Measurements from ENCODE around the gene TMPRSS6.

Gene TMPRSS6

DNA sequence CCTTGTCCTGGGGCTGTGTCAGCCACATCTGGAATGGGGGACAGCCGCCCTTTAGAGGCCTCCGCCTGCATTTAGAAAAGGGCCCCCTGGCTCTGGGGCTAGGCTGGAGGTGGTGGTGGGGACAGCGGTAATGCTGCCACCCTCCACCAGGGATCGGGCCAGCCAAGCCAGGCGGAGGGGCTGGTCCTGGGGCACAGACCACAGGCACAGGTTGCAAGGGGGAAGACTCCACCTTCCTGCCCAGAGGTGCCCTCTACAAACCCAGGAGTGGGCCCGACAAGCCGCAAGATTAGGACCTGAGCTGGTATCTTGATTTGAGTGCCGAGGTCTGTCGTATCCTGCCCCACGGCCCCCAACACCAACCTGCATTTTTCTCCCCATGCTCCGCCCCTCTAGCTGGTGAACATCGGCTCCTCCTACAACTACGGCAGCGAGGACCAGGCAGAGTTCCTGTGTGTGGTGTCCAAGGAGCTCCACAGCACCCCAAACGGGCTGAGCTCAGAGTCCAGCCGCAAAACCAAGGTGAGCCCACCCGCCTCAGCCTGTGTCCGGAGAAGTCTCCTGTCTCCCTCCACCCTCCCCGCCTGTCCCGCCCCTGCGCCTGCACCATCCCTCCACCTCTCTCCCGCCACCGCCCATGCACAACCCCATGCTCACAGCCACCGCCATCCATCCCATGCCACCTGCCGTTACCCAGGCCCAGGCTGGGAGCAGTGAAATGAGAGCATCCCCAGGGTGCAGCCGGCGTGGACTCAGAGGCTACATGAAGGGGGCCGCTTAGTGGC, 50.4 kb downstream of the TMPRSS6 start:
- no peak overlapping the region for H3K4me3 ChIP-seq (ENCODE audit: low read length)
- TF ChIP-seq, protein P1, sequence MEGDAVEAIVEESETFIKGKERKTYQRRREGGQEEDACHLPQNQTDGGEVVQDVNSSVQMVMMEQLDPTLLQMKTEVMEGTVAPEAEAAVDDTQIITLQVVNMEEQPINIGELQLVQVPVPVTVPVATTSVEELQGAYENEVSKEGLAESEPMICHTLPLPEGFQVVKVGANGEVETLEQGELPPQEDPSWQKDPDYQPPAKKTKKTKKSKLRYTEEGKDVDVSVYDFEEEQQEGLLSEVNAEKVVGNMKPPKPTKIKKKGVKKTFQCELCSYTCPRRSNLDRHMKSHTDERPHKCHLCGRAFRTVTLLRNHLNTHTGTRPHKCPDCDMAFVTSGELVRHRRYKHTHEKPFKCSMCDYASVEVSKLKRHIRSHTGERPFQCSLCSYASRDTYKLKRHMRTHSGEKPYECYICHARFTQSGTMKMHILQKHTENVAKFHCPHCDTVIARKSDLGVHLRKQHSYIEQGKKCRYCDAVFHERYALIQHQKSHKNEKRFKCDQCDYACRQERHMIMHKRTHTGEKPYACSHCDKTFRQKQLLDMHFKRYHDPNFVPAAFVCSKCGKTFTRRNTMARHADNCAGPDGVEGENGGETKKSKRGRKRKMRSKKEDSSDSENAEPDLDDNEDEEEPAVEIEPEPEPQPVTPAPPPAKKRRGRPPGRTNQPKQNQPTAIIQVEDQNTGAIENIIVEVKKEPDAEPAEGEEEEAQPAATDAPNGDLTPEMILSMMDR (conservative IDR thresholded peaks at IDR 0.05; ENCODE audit: low read length), result no peak
- no peak for DNase-seq (ENCODE audit: low read depth)

DNA sequence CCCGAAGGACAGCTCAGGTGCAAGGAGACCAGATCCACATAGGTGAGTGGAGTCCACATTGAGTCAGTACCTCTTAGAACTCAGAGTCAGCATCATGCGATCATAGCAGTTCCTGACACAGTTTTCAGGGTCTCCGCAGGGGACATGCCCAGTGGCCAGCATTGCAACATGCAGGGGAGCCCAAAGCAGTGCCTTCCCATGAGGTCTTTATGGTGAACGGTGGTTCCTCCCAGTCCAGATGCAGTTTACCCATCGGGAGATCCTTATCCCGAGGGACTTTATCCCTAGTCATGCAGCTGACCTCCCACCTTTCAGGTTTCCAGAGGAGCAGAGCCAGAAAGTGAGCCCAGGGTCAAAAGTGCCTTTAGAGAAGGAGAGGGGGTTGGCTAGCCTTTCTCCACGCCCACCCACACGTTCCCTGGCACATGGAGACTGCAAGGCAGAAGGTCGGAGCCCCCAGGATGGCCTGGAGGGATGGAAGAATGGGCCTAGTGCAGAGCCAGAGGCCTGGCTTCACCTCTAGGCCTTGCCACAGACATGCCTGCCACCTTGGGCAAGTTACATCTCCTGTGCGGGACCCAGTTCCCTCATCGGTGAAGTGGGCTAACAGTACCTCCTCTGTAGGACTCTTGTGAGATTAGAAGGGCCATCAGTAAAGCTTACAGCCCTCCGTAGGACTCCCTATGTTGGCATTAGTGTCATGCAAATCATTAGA, 51.6 kb downstream of the TMPRSS6 start:
- TF ChIP-seq, protein P1 (conservative IDR thresholded peaks at IDR 0.05; ENCODE audit: low read length), result no peak
- DNase-seq (ENCODE audit: low read depth), result no peak

DNA sequence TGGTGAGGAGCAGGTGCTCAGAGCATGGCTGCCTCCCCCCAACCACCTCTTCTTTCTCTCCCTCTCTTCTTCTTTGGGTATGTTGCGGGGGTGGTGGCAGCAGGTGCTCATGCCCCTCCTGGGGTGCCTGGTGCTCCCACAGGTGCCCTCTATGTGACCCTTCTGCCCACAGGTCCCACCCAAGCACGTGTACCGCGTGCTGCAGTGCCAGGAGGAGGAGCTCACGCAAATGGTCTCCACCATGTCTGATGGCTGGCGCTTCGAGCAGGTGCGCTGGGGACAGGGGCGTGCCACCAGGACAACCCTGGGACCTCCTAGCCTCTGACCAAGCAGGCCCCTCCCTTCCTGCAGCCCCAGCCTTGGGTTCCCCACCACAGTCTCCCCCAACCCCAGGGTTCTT, 52.3 kb downstream of the TMPRSS6 start:
- no peak overlapping the region for H3K4me3 ChIP-seq (ENCODE audit: low read length)
- TF ChIP-seq, protein P1 (conservative IDR thresholded peaks at IDR 0.05; ENCODE audit: low read length), result no peak
- DNase-seq (ENCODE audit: low read depth), result no peak

More for the DNA sequence above, 51.6 kb downstream of the TMPRSS6 start:
- H3K4me3 ChIP-seq (ENCODE audit: low read length), result no peak overlapping the region

DNA sequence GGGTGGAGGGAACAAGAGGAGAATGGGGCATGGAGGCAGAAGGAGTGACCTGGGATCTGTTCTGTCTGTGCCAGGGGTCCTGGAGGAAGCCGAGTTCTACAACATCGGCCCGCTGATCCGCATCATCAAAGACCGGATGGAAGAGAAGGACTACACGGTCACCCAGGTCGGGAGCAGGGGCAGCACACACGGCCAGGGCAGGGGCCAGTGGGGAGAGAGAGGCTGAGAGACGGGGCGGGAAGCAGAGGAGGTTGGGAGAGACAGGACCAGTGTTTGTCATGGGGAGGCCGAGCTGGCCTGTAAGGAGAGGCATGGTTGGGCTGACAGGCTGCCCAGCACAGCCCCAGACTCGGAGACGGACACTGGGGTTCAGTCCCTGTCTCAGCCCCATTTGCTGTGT, 53.3 kb downstream of the TMPRSS6 start:
- DNase-seq (ENCODE audit: low read depth), result no peak
- TF ChIP-seq, protein P1 (conservative IDR thresholded peaks at IDR 0.05; ENCODE audit: low read length), result no peak
- no peak overlapping the region for H3K4me3 ChIP-seq (ENCODE audit: low read length)

DNA sequence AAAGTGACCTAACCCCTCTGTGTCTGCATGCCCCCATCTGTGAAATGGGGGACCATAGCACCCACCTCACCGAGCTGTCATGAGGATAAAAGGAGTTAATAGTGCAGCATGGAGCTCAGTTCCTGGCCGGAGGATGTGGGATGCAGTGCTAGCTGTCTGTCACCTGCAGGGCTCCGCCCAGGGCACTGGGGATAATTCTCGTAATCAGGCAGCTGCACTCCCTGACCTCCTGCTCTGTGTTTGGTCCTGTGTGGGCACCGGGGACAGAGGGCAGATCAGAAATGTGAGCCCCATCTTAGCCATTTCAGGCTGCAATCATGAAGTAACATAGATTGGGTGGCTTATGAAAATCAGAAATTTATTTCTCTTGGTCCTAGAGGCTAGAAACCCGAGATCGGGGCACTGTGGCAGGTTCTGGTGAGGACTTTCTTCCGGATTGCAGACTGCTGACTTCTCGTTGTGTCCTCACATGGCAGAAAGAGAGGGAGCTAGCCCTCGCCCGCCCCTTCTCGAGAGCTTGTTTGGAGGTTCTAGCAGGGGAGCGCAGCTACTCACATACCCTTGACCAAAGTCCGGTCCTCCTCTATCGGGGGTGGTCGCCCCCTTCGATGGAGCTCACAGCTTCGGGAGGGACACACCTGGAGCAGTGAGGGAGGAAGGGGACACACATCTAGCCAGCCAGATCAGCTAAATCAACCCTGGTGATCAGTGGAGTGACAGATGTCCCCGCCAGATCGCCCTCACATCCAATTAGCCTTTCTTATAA, 54.7 kb downstream of the TMPRSS6 start:
- no peak overlapping the region for H3K4me3 ChIP-seq (ENCODE audit: low read length)
- TF ChIP-seq, protein P1 (conservative IDR thresholded peaks at IDR 0.05; ENCODE audit: low read length), result no peak
- DNase-seq (ENCODE audit: low read depth), result no peak

DNA sequence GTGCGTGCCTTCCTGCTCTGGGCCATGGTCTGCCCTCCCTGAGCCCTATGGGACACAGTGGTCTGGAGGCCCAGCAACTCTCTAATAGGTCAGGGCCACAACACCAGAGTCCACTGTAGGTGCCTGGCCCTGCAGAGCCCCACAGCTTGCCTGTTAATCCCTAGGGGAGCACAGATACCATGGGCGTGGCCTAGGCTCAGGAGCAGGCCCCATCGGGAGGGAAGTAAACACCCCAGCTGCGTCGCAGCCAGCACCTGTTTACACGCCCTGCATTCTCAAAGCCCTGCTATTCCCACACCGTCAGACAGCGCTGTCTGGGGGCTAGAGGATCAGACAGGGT, 55.5 kb downstream of the TMPRSS6 start:
- H3K4me3 ChIP-seq (ENCODE audit: low read length), result no peak overlapping the region
- DNase-seq (ENCODE audit: low read depth), result no peak
- TF ChIP-seq, protein P1 (conservative IDR thresholded peaks at IDR 0.05; ENCODE audit: low read length), result no peak
